PC-3 (cell line): ENCODE measurements around the gene ACTG1. TPM values are rescaled to one million over a fixed set of nuclear protein-coding genes. Genes with fewer than 3 reads are reported as not detected.

Source experiments
- ATAC-seq: fragments of 200-7000 bp; cut with Tn5 transposase; 2 replicates; pipeline ENCODE4 v1.9.1; 2020; ENCODE audit warnings: mild to moderate bottlenecking, moderate library complexity
- BruUV-seq: library from RNA; stranded (reverse); fragments of 400-500 nt; replicated peaks from 2 replicates; lab custom pipeline; 2021; lab: Mats Ljungman, UMichigan
- CTCF ChIA-PET: fragments of 300-600 bp; sonication (Branson Sonifier 250); formaldehyde crosslinking; loops from one replicate; lab custom pipeline; 2022; ENCODE audit warnings: antibody characterized with exemption; lab: Charles Lee
- POLR2A ChIA-PET: fragments of 300-600 bp; sonication (Branson Sonifier 250); formaldehyde crosslinking; loops from one replicate; lab custom pipeline; 2022; ENCODE audit warnings: antibody characterized with exemption; ENCODE audit not compliant: unreplicated experiment; lab: Charles Lee
- DNase-seq: peaks from one replicate; pipeline ENCODE4 v3.0.0-alpha.2; 2015
- H2AFZ ChIP-seq: fragments of 300-600 bp; sonication (generic); 2 replicates; pipeline ENCODE4 v1.6.0; 2016; ENCODE audit warnings: antibody characterized with exemption, low read length
- H3F3A ChIP-seq: fragments of 300-600 bp; sonication (generic); one replicate; pipeline ENCODE4 v1.6.0; 2017; ENCODE audit warnings: antibody characterized with exemption, low read length, control low read depth, mild to moderate bottlenecking; ENCODE audit not compliant: unreplicated experiment
- H3K27ac ChIP-seq: fragments of 300-600 bp; sonication (generic); 2 replicates; pipeline ENCODE4 v1.5.1; 2016; ENCODE audit warnings: mild to moderate bottlenecking, low read length
- H3K27me3 ChIP-seq: fragments of 300-600 bp; sonication (generic); 2 replicates; pipeline ENCODE4 v1.6.1; 2016; ENCODE audit warnings: low read length, mixed read lengths
- H3K36me3 ChIP-seq: fragments of 300-600 bp; sonication (generic); 2 replicates; pipeline ENCODE4 v1.6.1; 2016; ENCODE audit warnings: low read depth, mixed run types, low read length, mixed read lengths
- H3K4me1 ChIP-seq: fragments of 300-600 bp; sonication (generic); 2 replicates; pipeline ENCODE4 v1.5.1; 2016; ENCODE audit warnings: low read length; ENCODE audit not compliant: insufficient read depth
- H3K4me2 ChIP-seq: fragments of 300-600 bp; sonication (generic); 2 replicates; pipeline ENCODE4 v1.6.0; 2016; ENCODE audit warnings: low read length
- H3K4me3 ChIP-seq: fragments of 300-600 bp; sonication (generic); 2 replicates; pipeline ENCODE4 v1.5.1; 2016; ENCODE audit warnings: mild to moderate bottlenecking, low read length, mixed read lengths
- H3K79me2 ChIP-seq: fragments of 300-600 bp; sonication (generic); 2 replicates; pipeline ENCODE4 v1.6.1; 2017; ENCODE audit warnings: low read length, mixed read lengths
- H3K9ac ChIP-seq: fragments of 300-600 bp; sonication (generic); 2 replicates; pipeline ENCODE4 v1.6.0; 2016; ENCODE audit warnings: mild to moderate bottlenecking, low read length
- H3K9me2 ChIP-seq: fragments of 300-600 bp; sonication (generic); replicated peaks from 2 replicates; pipeline ENCODE4 v1.6.1; 2016; ENCODE audit warnings: mixed run types, low read length, mixed read lengths
- H3K9me3 ChIP-seq: fragments of 300-600 bp; sonication (generic); 2 replicates; pipeline ENCODE4 v1.6.1; 2016; ENCODE audit warnings: low read length, mixed read lengths
- H4K20me1 ChIP-seq: fragments of 300-600 bp; sonication (generic); 2 replicates; pipeline ENCODE4 v1.6.1; 2016; ENCODE audit warnings: low read length, mixed read lengths
- CTCF ChIP-seq: fragments of 300-600 bp; sonication (generic); conservative IDR thresholded peaks from 2 replicates; pipeline ENCODE4 v1.5.1; 2017; ENCODE audit warnings: antibody characterized with exemption, low read depth, mild to moderate bottlenecking, low read length
- EZH2 ChIP-seq: fragments of 300-600 bp; sonication (generic); IDR thresholded peaks from one replicate; pipeline ENCODE4 v1.6.1; 2017; ENCODE audit warnings: antibody characterized with exemption, mild to moderate bottlenecking, low read length; ENCODE audit not compliant: unreplicated experiment
- EZH2phosphoT487 ChIP-seq: fragments of 300-600 bp; sonication (generic); IDR thresholded peaks from 2 replicates; pipeline ENCODE4 v1.6.1; 2018; ENCODE audit warnings: mild to moderate bottlenecking, antibody characterized with exemption, low read length, borderline replicate concordance
- intact Hi-C: fragments of 100-400 bp; cut with micrococcal nuclease; formaldehyde crosslinking; loops from 2 replicates; pipeline ENCODE4 v1.9.0; 2023
- total RNA-seq: library from RNA; depleted of rRNA; stranded (reverse); fragments of >200 nt; gene quantifications from 2 replicates; pipeline ENCODE4 v1.2.3, GENCODE V29; 2014

The ACTG1 gene
- total RNA-seq, 1 experiment from 2014 or later: 4,503 TPM

GRCh38 chr17:81509207-81509971, 3.2 kb downstream of the ACTG1 start:
- Histone ChIP-seq H3K79me2 (peaks cover 52% of the 10 kb centered on the region), H3K9ac (peak overlapping the region; percentile 91; the same call in 1 of the 2 replicates), H3F3A (peaks cover 22% of the 10 kb centered on the region), H3K9me2 (no peaks in the 10 kb centered on the region), H3K4me1 (peaks cover 20% of the 10 kb centered on the region), H3K27ac (no peak overlapping the region), H3K4me2 (peak overlapping the region; percentile 88), H3K36me3 (peaks cover 29% of the 10 kb centered on the region), H3K4me3 (peak overlapping the region; percentile 99), H4K20me1 (peaks cover 39% of the 10 kb centered on the region), H3K9me3 (no peaks in the 10 kb centered on the region), H3K27me3 (no peaks in the 10 kb centered on the region), H2AFZ (no peak overlapping the region)
- no TSS peak for BruUV-seq
- intact Hi-C loops: no loop called here
- ATAC-seq (no peak), DNase-seq (peak; percentile 46)
- ChIA-PET POLR2A (interaction anchor here (0.6 to 0.8 kb wide), 2 partner anchors 64 to 203 kb away, joined by 4 to 8 read pairs; partner anchors contain the start of gene SLC25A10), CTCF (interaction anchor here (0.9 kb wide), 1 partner anchor 25 kb away, joined by 3 read pairs; no protein-coding TSS in a partner anchor)
- TF ChIP-seq EZH2 (no peak), EZH2phosphoT487 (no peak), CTCF (no peak)

DNA sequence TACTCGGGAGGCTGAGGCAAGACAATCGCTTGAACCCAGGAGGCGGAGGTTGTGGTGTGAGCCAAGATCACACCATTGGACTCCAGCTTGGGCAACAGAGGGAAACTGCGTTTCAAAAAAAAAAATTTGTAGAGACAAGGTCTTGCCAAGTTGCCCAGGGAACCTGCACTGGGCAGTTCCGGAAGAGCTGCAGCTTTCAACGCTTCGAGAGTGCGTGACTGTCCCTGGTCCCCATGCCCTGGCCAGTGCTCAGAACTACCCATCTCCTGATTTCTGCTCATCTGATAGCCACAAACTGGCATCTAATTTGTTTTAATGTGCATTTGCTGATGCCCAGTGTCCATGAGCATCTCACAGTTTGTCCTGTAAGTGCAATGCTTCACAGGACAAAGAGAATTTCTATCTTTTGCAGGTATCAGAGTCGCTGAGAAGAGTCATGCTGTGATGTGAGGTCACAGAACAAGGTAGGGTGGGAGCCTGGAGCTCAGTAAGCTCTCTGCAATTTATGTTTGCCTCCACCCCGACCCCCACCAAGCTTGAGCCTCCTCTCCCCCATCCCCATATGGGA, 3.9 kb downstream of the ACTG1 start:
- DNase-seq: peak; percentile 42
- Histone ChIP-seq H3K36me3 (peaks cover 29% of the 10 kb centered on the region), H3K27ac (no peak overlapping the region), H2AFZ (no peak overlapping the region), H3K4me2 (peak overlapping the region; percentile 88), H3K4me3 (peak overlapping the region; percentile 99), H3K27me3 (no peaks in the 10 kb centered on the region), H3K4me1 (peaks cover 14% of the 10 kb centered on the region), H3K9me3 (no peaks in the 10 kb centered on the region), H3K9ac (no peak overlapping the region), H3K79me2 (peaks cover 46% of the 10 kb centered on the region), H4K20me1 (peaks cover 39% of the 10 kb centered on the region), H3F3A (peaks cover 22% of the 10 kb centered on the region), H3K9me2 (no peaks in the 10 kb centered on the region)
- no TSS peak for BruUV-seq
- CTCF ChIA-PET: interaction anchor here (0.7 to 0.9 kb wide), 2 partner anchors 24 to 111 kb away, joined by 3 to 5 read pairs; no protein-coding TSS in a partner anchor
- POLR2A ChIA-PET: interaction anchor here (0.8 kb wide), 1 partner anchor 64 kb away, joined by 8 read pairs; no protein-coding TSS in a partner anchor
- intact Hi-C loops: no loop called here
- TF ChIP-seq EZH2 (no peak), CTCF (no peak), EZH2phosphoT487 (no peak)
- peak; percentile 1; the same call in 1 of the 2 replicates for ATAC-seq
